ENCODE results near the gene ZDHHC11. TPM values are rescaled to one million over a fixed set of nuclear protein-coding genes. Genes with fewer than 3 reads are reported as not detected.
A peak's percentile ranks its signal among the peaks of the same experiment; 100 is the strongest.
"Not testable (repeated sequence)": the region's sequence is repeated elsewhere in the genome, so short reads cannot be mapped to it uniquely, and the experiment has no call there.

The ZDHHC11 gene
- total RNA-seq, 2 experiments from 2014 or later: 10.7 to 32.0 TPM

DNA sequence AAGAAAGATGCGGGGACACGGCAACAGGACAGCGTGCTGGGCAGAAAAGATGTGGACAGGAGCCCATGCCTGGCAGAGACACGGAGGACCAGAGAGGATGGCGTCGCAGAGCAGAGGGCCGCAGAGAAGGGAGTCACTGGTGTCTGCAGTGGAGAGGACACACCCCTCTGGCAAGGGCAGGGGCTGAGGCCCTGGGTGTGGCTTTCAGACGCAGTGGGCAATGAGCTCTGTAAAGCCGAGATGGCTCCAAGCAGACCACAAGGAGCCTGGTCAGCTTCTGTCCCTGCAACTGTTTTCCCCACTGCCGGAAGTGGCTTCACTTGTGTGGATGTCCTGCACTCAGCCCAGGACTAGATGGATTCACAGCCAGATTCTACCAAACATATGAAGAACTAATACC is 62.1 kb downstream of the ZDHHC11 start:
- BruUV-seq (replicated peaks); H3K4me3 ChIP-seq (ENCODE audit: low read depth, low read length, poor library complexity, severe bottlenecking); POLR2A ChIA-PET; H3K4me2 ChIP-seq (ENCODE audit: low read length); H3K36me3 ChIP-seq (ENCODE audit: insufficient read depth, low read length); H3K79me2 ChIP-seq (ENCODE audit: insufficient read depth, low read depth, low read length); H4K20me1 ChIP-seq (ENCODE audit: insufficient read depth, low read length); H3K9me2 ChIP-seq (ENCODE audit: insufficient read depth, low read length); H2AFZ ChIP-seq (ENCODE audit: low read length); intact Hi-C loops (cut with micrococcal nuclease; ENCODE audit: unreplicated experiment); H3K4me1 ChIP-seq (ENCODE audit: insufficient read depth, low read length, poor library complexity, severe bottlenecking); DNase-seq (ENCODE audit: low spot score); H3K27ac ChIP-seq (ENCODE audit: low read depth, low read length, poor library complexity, severe bottlenecking); H3K9me3 ChIP-seq (ENCODE audit: low read length): not testable (repeated sequence)
- CTCF ChIA-PET (ENCODE audit: unreplicated experiment): interaction anchor here (0.6 kb wide), 1 partner anchor 396 kb away, joined by 3 read pairs; no protein-coding TSS in a partner anchor

DNA sequence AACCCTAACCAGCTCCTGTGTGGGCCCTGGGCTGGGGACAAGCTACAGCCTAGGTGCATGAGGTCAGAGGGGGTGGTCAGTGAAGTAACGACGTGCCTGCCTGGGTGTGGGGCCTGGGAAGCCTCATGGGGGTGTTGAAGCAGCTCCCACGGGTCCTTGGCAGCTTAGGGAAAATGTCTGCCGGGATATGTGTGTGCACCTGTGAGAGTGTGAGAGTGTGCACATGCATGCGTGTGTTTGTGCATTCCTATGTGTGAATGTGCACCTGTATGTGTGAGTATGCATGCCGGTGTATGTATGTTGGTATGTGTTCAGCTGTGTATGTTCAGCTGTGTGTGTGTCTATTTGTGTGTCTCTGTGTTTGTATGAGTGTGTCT is 62.9 kb downstream of the ZDHHC11 start:
- H2AFZ ChIP-seq (ENCODE audit: low read length); DNase-seq (ENCODE audit: low spot score); H3K27ac ChIP-seq (ENCODE audit: low read depth, low read length, poor library complexity, severe bottlenecking); H3K9me2 ChIP-seq (ENCODE audit: insufficient read depth, low read length); intact Hi-C loops (cut with micrococcal nuclease; ENCODE audit: unreplicated experiment); H3K9me3 ChIP-seq (ENCODE audit: low read length); POLR2A ChIA-PET; H3K36me3 ChIP-seq (ENCODE audit: insufficient read depth, low read length); BruUV-seq (replicated peaks); CTCF ChIA-PET (ENCODE audit: unreplicated experiment); H3K4me1 ChIP-seq (ENCODE audit: insufficient read depth, low read length, poor library complexity, severe bottlenecking); H4K20me1 ChIP-seq (ENCODE audit: insufficient read depth, low read length); H3K4me3 ChIP-seq (ENCODE audit: low read depth, low read length, poor library complexity, severe bottlenecking); H3K4me2 ChIP-seq (ENCODE audit: low read length); H3K79me2 ChIP-seq (ENCODE audit: insufficient read depth, low read depth, low read length): not testable (repeated sequence)

DNA sequence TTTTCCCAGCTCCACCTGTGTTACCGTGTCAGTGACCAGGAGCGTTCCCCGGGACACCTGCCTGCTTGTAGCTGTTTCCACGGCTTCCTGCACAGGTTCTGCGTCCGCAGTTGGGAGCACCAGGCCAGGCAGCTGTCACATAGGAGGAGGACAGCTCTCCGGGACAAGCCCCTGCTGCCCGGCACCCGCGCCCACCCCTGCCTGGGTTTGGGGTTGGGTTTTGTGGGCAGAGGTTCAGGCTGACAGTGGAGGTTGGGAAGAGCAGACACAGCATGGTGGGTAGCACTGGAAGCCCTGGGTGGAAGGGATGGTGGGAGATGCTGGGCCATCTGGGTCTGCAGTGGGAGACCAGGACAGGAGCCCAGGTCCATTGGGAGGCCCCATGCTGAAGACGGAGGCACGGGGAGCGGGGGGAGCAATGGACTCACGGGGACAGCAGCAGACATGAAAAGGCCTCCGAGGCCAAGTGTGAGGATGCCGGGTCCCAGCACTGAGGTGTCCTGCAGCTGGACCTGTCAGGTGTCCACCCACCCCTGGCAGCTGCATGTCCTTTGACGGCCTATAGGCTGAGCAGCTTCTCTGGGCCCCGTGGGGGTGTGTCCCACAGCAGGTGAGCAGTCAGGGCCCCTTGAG is 63.4 kb downstream of the ZDHHC11 start:
- H3K4me1 ChIP-seq (ENCODE audit: insufficient read depth, low read length, poor library complexity, severe bottlenecking); H3K9me3 ChIP-seq (ENCODE audit: low read length); intact Hi-C loops (cut with micrococcal nuclease; ENCODE audit: unreplicated experiment); H4K20me1 ChIP-seq (ENCODE audit: insufficient read depth, low read length); POLR2A ChIA-PET; DNase-seq (ENCODE audit: low spot score); CTCF ChIA-PET (ENCODE audit: unreplicated experiment); H3K9me2 ChIP-seq (ENCODE audit: insufficient read depth, low read length); H3K27ac ChIP-seq (ENCODE audit: low read depth, low read length, poor library complexity, severe bottlenecking); BruUV-seq (replicated peaks); H3K36me3 ChIP-seq (ENCODE audit: insufficient read depth, low read length); H3K4me3 ChIP-seq (ENCODE audit: low read depth, low read length, poor library complexity, severe bottlenecking); H3K4me2 ChIP-seq (ENCODE audit: low read length); H3K79me2 ChIP-seq (ENCODE audit: insufficient read depth, low read depth, low read length); H2AFZ ChIP-seq (ENCODE audit: low read length): not testable (repeated sequence)

DNA sequence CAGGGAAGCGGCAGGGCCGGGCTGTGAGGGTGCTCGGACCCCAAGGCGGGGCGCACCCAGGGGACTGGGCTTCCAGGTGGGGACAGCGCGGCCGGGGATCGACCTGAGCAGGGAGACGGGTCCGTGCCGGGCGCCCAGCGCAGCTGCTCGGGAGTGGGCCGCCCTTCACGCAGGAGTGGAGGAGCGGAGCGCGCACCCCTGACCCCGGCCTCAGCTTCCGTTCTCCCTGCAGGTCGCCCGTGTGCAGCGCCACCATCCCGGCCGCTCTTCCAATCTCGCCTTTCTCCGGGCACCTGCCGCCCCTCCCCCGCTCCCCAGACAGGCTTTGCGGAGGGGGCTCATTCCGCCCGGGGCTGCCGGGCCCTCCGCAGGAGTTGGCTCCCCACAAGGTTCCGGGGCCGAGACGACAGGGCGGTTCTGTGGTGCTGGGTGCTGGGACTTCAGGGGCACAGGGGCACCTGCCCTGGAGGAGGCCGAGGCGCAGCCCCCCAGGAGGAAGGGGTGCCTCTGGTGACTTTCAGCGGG is 65.5 kb downstream of the ZDHHC11 start:
- peak overlapping the region; percentile 83 for H3K4me2 ChIP-seq (ENCODE audit: low read length)
- H3K9me3 ChIP-seq (ENCODE audit: low read length); H3K4me1 ChIP-seq (ENCODE audit: insufficient read depth, low read length, poor library complexity, severe bottlenecking); H3K79me2 ChIP-seq (ENCODE audit: insufficient read depth, low read depth, low read length); DNase-seq (ENCODE audit: low spot score); H3K27ac ChIP-seq (ENCODE audit: low read depth, low read length, poor library complexity, severe bottlenecking); CTCF ChIA-PET (ENCODE audit: unreplicated experiment); H3K36me3 ChIP-seq (ENCODE audit: insufficient read depth, low read length); intact Hi-C loops (cut with micrococcal nuclease; ENCODE audit: unreplicated experiment); H4K20me1 ChIP-seq (ENCODE audit: insufficient read depth, low read length); POLR2A ChIA-PET; BruUV-seq (replicated peaks); H2AFZ ChIP-seq (ENCODE audit: low read length); H3K9me2 ChIP-seq (ENCODE audit: insufficient read depth, low read length): not testable (repeated sequence)
- H3K4me3 ChIP-seq (ENCODE audit: low read depth, low read length, poor library complexity, severe bottlenecking): peak overlapping the region; percentile 66

DNA sequence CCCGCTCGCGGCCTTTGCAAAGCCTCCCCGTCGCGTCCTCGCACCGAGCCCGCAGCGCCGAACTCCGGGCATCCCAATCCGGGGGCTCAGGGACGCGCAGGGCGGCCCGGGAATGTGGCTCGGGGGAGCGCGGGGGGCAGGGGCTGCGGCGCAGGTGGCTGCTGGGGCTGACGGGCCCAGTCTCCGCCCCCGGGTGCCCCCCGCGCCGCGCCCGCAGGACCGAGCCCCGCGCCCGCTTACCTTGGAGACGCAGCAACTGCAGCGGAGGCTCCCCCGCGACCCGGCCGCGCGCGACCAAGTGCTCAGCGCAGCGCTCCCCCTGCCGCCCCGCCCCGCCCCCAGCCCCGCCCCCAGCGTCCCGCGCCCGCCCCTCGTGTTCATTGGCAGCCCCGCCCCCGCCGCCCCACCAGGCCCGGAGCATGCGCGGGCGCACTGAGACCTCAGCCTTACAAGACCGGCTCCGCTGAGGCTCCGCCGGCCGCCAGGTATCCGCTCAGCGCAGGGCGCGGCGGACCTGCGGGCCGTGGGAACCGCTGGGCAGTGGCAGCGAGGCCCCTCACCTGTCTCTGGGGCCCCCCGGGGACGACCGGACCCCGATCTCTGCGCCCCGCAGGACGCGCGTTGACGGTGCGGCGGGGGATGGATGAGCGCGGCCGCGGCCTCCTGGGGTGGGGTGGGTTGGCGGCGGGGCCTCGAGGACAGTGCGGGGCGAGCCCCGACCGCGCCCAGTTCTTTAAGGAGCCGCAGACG is 66.2 kb downstream of the ZDHHC11 start, which contains the start of gene ZDHHC11B:
ZDHHC11B (minus strand) TSS at position 302 of the 750 bp plus-strand sequence. CDS start 17,810 bp downstream, outside the sequence.
- H4K20me1 ChIP-seq (ENCODE audit: insufficient read depth, low read length); intact Hi-C loops (cut with micrococcal nuclease; ENCODE audit: unreplicated experiment); H3K4me1 ChIP-seq (ENCODE audit: insufficient read depth, low read length, poor library complexity, severe bottlenecking); H2AFZ ChIP-seq (ENCODE audit: low read length); H3K27ac ChIP-seq (ENCODE audit: low read depth, low read length, poor library complexity, severe bottlenecking); BruUV-seq (replicated peaks); H3K9me3 ChIP-seq (ENCODE audit: low read length); H3K9me2 ChIP-seq (ENCODE audit: insufficient read depth, low read length); POLR2A ChIA-PET; H3K79me2 ChIP-seq (ENCODE audit: insufficient read depth, low read depth, low read length); H3K36me3 ChIP-seq (ENCODE audit: insufficient read depth, low read length); CTCF ChIA-PET (ENCODE audit: unreplicated experiment): not testable (repeated sequence)
- DNase-seq (ENCODE audit: low spot score): peak; percentile 75
- Histone ChIP-seq H3K4me2 (ENCODE audit: low read length) (peak within 1 kb of the TSS; percentile 83), H3K4me3 (ENCODE audit: low read depth, low read length, poor library complexity, severe bottlenecking) (peak within 1 kb of the TSS; percentile 66)

DNA sequence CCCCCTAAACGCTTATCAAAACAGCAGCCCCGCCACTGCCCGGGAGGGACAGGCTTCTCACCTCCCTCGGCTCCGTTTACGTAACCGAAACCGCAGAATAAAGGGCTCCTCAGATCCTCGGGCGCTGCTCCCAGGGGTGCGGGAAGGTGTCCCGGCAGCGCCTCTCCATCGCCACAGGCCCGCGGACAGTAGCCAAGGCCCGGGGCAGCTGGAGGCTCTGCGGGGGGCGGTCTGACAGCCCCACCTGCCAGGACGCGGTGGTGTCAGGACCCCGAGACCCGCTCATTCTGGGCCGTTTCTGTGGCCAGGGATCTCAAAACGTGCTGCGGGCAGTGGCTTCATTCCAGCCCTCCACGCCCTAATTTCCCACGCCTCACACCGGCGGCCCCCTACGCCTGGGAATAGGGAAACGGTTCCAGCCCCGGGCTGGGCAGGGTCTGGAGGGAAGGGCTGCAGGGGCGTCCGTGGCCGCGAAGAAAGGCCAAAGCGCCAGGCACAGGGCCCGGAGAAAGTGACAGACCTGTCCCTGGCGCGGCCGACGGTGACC is 66.8 kb downstream of the ZDHHC11 start:
- H3K9me2 ChIP-seq (ENCODE audit: insufficient read depth, low read length); POLR2A ChIA-PET; H4K20me1 ChIP-seq (ENCODE audit: insufficient read depth, low read length); H3K27ac ChIP-seq (ENCODE audit: low read depth, low read length, poor library complexity, severe bottlenecking); BruUV-seq (replicated peaks); CTCF ChIA-PET (ENCODE audit: unreplicated experiment); H3K4me1 ChIP-seq (ENCODE audit: insufficient read depth, low read length, poor library complexity, severe bottlenecking); H3K36me3 ChIP-seq (ENCODE audit: insufficient read depth, low read length); intact Hi-C loops (cut with micrococcal nuclease; ENCODE audit: unreplicated experiment); DNase-seq (ENCODE audit: low spot score); H2AFZ ChIP-seq (ENCODE audit: low read length); H3K9me3 ChIP-seq (ENCODE audit: low read length); H3K79me2 ChIP-seq (ENCODE audit: insufficient read depth, low read depth, low read length): not testable (repeated sequence)
- H3K4me3 ChIP-seq (ENCODE audit: low read depth, low read length, poor library complexity, severe bottlenecking): peak overlapping the region; percentile 47
- peak overlapping the region; percentile 56 for H3K4me2 ChIP-seq (ENCODE audit: low read length)
